Sigmoid colon (tissue), 7 donors: ENCODE measurements around the gene DMRT3. TPM values are rescaled to one million over a fixed set of nuclear protein-coding genes. Genes with fewer than 3 reads are reported as not detected.

Experiments used
- DNase-seq: peaks from one replicate; pipeline ENCODE4 v3.0.0-alpha.2; 2019
- H3K27ac ChIP-seq, 4 donors: fragments of 200-600 bp; sonication (generic); one replicate each; pipeline ENCODE4 v1.5.1; 2016 to 2019; ENCODE audit warnings: mild to moderate bottlenecking in 1 of 4
- H3K27me3 ChIP-seq, 3 donors: fragments of 200-600 bp; sonication (generic); one replicate each; pipeline ENCODE4 v1.5.1; 2019; ENCODE audit warnings: mild to moderate bottlenecking in 1 of 3
- H3K36me3 ChIP-seq, 4 donors: fragments of 200-600 bp; sonication (generic); one replicate each; pipeline ENCODE4 v1.5.1; 2016 to 2019
- H3K4me1 ChIP-seq, 4 donors: fragments of 200-600 bp; sonication (generic); one replicate each; pipeline ENCODE4 v1.5.1; 2017 to 2019
- H3K4me3 ChIP-seq, 4 donors: fragments of 200-600 bp; sonication (generic); one replicate each; pipeline ENCODE4 v1.5.1; 2017 to 2019; ENCODE audit warnings: mild to moderate bottlenecking in 2 of 4, moderate library complexity in 1 of 4
- H3K9me3 ChIP-seq, 4 donors: fragments of 200-600 bp in 3 of 4; sonication (generic) in 3 of 4; one replicate each; pipeline versions ENCODE4 v1.5.1 to v1.6.1; 2013 to 2019
- EP300 ChIP-seq, 4 donors: sonication (generic); formaldehyde crosslinking; IDR thresholded peaks; one replicate each; pipeline ENCODE4 v1.6.1; 2017; ENCODE audit warnings: antibody characterized with exemption in 4 of 4
- POLR2A ChIP-seq, 2 donors: fragments of 450-650 bp; IDR thresholded peaks; one replicate each; pipeline ENCODE4 v1.6.1; 2016; ENCODE audit warnings: antibody characterized with exemption in 2 of 2, mild to moderate bottlenecking in 2 of 2, moderate library complexity in 2 of 2
- POLR2AphosphoS5 ChIP-seq, 4 donors: sonication (generic); formaldehyde crosslinking; IDR thresholded peaks; one replicate each; pipeline ENCODE4 v1.6.1; 2017; ENCODE audit warnings: antibody characterized with exemption in 4 of 4
- WGBS, 2 donors: extraction: QIAGEN DNeasy Blood & Tissue Kit; methylation state at CpG; one replicate each; pipeline ENCODE4 v1.1.7; 2013; 5-methylcytosine and 5-hydroxymethylcytosine counted together
- intact Hi-C: fragments of 100-400 bp; cut with DNase I; formaldehyde crosslinking; loops from one replicate; pipeline ENCODE4 v1.15.1; 2023
- polyA plus RNA-seq, 3 donors: library from polyadenylated mRNA; stranded (reverse); fragments of 200-250 nt; gene quantifications; one replicate each; pipeline ENCODE4 v1.2.3, GENCODE V29; 2013
- total RNA-seq, 4 donors: library from RNA; depleted of rRNA; stranded (reverse); fragments of >200 nt; gene quantifications; one replicate each; pipeline ENCODE4 v1.1.0, GENCODE V29; 2016
- TF ChIP-seq, protein P1 (sequence below), 4 experiments: fragments of 450-650 bp in 3 of 4; fragments of 200-600 bp in 1 of 4; IDR thresholded peaks; one replicate each; pipeline ENCODE4 v1.5.1; 2016 to 2019; ENCODE audit warnings: antibody characterized with exemption in 4 of 4, mild to moderate bottlenecking in 3 of 4, moderate library complexity in 2 of 4
- donor health status: healthy with polysubstance abuse.
- donor health status: Bipolar disorder and iron deficiency.
- donor health status: healthy.

The DMRT3 gene
- total and polyA plus RNA-seq, 7 donors = not detected

DNA sequence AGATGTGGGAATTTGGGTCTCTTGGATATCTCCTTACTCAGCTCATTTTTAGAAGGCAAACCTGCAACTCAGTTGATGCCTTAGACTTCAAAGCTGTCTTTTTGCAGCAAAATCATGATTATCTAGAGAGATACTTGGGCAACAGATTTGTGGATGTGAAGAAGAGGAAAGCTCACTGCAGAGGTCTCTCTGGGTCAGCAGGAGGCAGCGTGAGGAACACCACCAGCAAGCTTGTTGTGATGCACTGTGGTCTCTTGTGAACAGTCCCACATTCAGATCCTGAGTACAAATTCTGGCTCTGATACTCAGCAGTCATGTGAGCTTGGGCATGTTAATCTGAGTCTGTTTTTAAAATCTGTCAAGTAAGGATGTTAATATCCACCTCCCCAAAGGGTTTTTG lies 26.3 kb upstream of the DMRT3 start:
- no peak for DNase-seq
- Histone ChIP-seq H3K4me3 (no peak overlapping the region), H3K36me3 (no peaks in the 10 kb centered on the region), H3K27me3 (peaks cover 0 to 64% (median 11%) of the 10 kb centered on the region in 3 donors), H3K4me1 (no peaks in the 10 kb centered on the region), H3K9me3 (no peaks in the 10 kb centered on the region), H3K27ac (no peak overlapping the region)
- intact Hi-C loops = no loop called here
- TF ChIP-seq EP300 (IDR thresholded peaks at IDR 0.05) = no peak
- TF ChIP-seq, protein P1, sequence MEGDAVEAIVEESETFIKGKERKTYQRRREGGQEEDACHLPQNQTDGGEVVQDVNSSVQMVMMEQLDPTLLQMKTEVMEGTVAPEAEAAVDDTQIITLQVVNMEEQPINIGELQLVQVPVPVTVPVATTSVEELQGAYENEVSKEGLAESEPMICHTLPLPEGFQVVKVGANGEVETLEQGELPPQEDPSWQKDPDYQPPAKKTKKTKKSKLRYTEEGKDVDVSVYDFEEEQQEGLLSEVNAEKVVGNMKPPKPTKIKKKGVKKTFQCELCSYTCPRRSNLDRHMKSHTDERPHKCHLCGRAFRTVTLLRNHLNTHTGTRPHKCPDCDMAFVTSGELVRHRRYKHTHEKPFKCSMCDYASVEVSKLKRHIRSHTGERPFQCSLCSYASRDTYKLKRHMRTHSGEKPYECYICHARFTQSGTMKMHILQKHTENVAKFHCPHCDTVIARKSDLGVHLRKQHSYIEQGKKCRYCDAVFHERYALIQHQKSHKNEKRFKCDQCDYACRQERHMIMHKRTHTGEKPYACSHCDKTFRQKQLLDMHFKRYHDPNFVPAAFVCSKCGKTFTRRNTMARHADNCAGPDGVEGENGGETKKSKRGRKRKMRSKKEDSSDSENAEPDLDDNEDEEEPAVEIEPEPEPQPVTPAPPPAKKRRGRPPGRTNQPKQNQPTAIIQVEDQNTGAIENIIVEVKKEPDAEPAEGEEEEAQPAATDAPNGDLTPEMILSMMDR (IDR thresholded peaks at IDR 0.05) = no peak
- TF ChIP-seq POLR2A (IDR thresholded peaks at IDR 0.05) = no peak
- TF ChIP-seq POLR2AphosphoS5 (IDR thresholded peaks at IDR 0.05) = no peak
- WGBS, 2 donors = 41 to 66% methylated on average over 1 of the region's 1 CpG

DNA sequence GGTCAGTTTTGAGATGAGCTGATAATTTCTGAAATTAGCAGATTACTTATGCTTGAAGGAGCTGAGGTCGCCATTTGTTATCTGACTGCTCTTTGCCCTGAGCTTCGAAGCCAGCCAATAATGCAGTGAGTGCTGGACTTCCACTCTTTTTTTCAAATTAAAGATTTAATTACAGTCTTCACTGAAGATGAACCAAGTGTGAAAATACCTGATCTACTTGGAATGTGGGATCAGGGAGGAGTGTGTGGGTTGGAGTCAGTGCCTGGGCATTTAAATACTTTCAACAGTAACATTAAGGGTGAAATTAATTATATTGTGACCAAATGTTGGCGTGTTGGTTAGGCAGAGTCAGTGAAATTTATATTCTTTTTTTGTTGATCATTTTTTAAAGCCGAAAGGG lies 23.9 kb upstream of the DMRT3 start:
- no peak for TF ChIP-seq POLR2AphosphoS5 (IDR thresholded peaks at IDR 0.05)
- TF ChIP-seq EP300 (IDR thresholded peaks at IDR 0.05) = no peak
- TF ChIP-seq, protein P1 (IDR thresholded peaks at IDR 0.05) = no peak
- no peak for TF ChIP-seq POLR2A (IDR thresholded peaks at IDR 0.05)
- H3K9me3 ChIP-seq = no peaks in the 10 kb centered on the region
- H3K36me3 ChIP-seq = no peaks in the 10 kb centered on the region
- no peak overlapping the region for H3K27ac ChIP-seq
- H3K4me1 ChIP-seq = no peaks in the 10 kb centered on the region
- WGBS, 2 donors = 54 to 74% methylated on average over 4 of the region's 4 CpGs
- no peak for DNase-seq
- intact Hi-C loops = no loop called here
- H3K27me3 ChIP-seq = peaks cover 0 to 89% (median 11%) of the 10 kb centered on the region in 3 donors
- H3K4me3 ChIP-seq = no peak overlapping the region

DNA sequence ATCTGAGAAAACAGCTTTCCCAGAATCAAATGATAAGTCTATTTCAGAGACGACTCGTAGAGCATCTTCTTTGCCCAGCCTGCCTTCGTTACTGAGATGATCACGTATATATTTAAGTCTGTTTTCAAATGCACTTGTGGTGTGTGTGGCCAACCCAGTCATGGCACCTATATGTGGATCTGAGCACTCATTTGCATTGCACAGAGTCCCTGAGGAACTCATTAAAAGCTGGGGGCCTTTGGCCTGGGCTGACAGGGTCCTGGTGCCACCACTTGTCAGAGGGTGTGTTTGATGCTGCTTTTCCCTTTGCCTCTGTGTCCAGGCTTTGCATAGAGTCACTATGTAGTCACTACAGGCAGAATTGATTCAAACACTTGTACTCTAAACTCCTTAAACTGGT lies 17.4 kb upstream of the DMRT3 start:
- Histone ChIP-seq H3K36me3 (no peaks in the 10 kb centered on the region), H3K27me3 (peaks cover 5 to 83% (median 15%) of the 10 kb centered on the region in 3 donors), H3K27ac (no peak overlapping the region), H3K4me1 (no peaks in the 10 kb centered on the region), H3K4me3 (no peak overlapping the region), H3K9me3 (no peaks in the 10 kb centered on the region)
- DNase-seq = no peak
- WGBS, 2 donors = 87% methylated on average over 4 of the region's 4 CpGs
- no peak for TF ChIP-seq POLR2A (IDR thresholded peaks at IDR 0.05)
- intact Hi-C loops = no loop called here

DNA sequence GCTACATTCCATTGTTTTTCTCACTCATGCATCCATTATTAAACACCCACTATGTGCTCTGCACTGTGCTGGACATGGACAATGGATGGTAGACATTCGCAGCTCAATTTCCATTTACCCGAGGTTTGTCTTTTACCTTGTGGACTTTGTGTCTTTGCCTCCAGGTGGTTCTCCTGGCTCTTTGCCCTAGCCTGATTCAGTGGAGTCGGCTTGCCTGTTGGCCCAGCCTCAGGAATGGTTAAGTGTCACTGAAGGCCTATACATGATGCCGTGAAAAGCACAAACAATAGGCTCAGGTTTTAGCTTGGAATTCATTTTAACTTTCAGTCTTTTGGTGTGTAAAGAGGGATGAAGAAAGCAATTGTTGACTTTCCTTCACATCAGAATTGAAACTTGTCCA lies 16.5 kb upstream of the DMRT3 start:
- Histone ChIP-seq H3K4me1 (no peaks in the 10 kb centered on the region), H3K9me3 (no peaks in the 10 kb centered on the region), H3K4me3 (no peak overlapping the region), H3K36me3 (no peaks in the 10 kb centered on the region), H3K27ac (no peak overlapping the region), H3K27me3 (peaks cover 5 to 83% (median 15%) of the 10 kb centered on the region in 3 donors)
- DNase-seq = no peak
- TF ChIP-seq, protein P1 (IDR thresholded peaks at IDR 0.05) = no peak
- no peak for TF ChIP-seq POLR2A (IDR thresholded peaks at IDR 0.05)
- no peak for TF ChIP-seq EP300 (IDR thresholded peaks at IDR 0.05)
- TF ChIP-seq POLR2AphosphoS5 (IDR thresholded peaks at IDR 0.05) = no peak
- 18 to 68% methylated on average over 4 of the region's 4 CpGs for WGBS, 2 donors
- intact Hi-C loops = no loop called here

DNA sequence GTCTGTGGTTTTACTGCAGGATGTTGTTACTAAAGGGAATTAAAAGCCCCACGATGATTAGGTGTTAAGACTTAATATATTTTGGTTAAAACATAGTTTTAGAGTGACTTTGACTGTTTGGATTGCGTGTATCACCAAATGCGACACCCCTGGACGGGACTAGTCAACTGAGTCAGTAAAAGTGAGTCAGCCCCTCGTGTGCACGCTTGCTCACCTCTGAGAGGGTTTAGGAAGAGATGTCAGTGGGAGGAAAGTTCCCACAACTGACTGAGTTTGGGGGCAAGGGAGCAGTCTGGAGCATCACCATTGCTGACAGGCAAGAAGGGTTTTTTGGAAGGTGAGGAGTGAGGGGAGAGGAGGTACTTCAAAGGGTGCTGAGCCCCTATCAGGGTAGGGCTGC lies 14.4 kb upstream of the DMRT3 start:
- DNase-seq = no peak
- H3K27me3 ChIP-seq = peaks cover 5 to 83% (median 24%) of the 10 kb centered on the region in 3 donors
- 67 to 84% methylated on average over 6 of the region's 6 CpGs for WGBS, 2 donors
- no peaks in the 10 kb centered on the region for H3K4me1 ChIP-seq
- H3K9me3 ChIP-seq = no peaks in the 10 kb centered on the region
- TF ChIP-seq POLR2AphosphoS5 (IDR thresholded peaks at IDR 0.05) (no peak), EP300 (IDR thresholded peaks at IDR 0.05) (no peak), POLR2A (IDR thresholded peaks at IDR 0.05) (no peak)
- TF ChIP-seq, protein P1 (IDR thresholded peaks at IDR 0.05) = no peak
- H3K36me3 ChIP-seq = no peaks in the 10 kb centered on the region
- intact Hi-C loops = no loop called here
- H3K27ac ChIP-seq = no peak overlapping the region
- H3K4me3 ChIP-seq = no peak overlapping the region
